Measurements from ENCODE around the gene OR9G1. TPM values are rescaled to one million over a fixed set of nuclear protein-coding genes. Genes with fewer than 3 reads are reported as not detected.
"Not testable (repeated sequence)": the region's sequence is repeated elsewhere in the genome, so short reads cannot be mapped to it uniquely, and the experiment has no call there.

The OR9G1 gene, protein sequence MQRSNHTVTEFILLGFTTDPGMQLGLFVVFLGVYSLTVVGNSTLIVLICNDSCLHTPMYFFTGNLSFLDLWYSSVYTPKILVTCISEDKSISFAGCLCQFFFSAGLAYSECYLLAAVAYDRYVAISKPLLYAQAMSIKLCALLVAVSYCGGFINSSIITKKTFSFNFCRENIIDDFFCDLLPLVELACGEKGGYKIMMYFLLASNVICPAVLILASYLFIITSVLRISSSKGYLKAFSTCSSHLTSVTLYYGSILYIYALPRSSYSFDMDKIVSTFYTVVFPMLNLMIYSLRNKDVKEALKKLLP
- polyA plus RNA-seq (ENCODE audit: insufficient read length in 4 of 4) = not detected

DNA sequence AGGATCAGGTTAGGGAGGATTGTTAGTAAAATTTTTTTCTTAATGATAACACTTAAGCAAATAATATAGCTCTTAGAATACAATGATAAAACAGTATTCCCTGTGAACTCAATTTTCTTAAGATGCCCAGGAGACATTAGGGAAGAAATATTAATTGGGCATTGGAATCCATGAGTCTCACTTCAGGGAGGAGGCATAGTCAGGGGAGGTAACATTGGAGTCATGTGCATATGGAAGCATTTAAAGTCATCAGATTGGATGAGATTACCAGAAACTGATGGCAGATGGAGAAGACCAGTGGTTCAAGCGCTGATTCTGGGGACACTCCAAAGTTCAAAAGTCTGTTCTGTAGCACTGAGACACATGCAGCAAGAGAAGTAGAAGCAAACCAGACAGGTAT, at the start of gene OR9G1:
Gene OR9G1 (plus strand): TSS at position 301 of the 400 bp plus-strand sequence. CDS start 1,293 bp downstream, outside the sequence.
- no peak for DNase-seq (ENCODE audit: low read depth in 4 of 4, low spot score in 3 of 4)

DNA sequence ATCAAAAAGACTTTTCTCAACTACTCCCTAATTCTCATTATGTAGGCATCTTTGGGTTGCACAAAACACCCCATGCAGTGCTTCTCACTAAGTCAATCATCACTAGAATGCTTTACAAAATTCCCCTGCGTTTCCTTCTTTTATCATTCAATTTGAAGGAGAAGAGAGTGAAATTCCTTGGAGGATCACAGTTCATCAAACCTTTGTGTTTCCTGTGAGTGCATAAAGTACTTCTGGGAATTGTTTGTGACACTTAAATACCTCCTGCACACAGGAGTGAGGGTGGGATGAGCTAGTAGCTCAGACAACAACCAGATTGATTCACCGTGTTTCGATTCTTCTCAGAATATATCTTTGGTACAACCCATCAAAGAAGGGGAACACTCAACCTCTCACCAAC, 39.1 kb upstream of the OR9G1 start:
- no peak for DNase-seq (ENCODE audit: low read depth in 4 of 4, low spot score in 3 of 4)

DNA sequence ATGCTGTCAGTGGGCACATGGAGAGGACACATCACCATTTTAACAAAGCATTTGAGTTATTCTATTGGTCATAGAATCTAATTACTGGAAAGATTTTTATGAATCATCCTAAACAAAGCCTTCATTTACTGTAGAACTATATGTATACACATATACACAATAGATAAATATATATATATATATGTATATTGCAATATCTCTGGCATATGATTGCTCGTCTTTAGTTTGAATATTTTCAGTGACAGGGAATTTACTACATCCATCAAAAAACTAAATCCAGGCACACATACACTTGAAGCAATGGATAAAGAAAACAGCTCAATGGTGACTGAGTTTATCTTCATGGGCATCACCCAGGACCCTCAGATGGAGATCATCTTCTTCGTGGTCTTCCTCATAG, 35.5 kb upstream of the OR9G1 start, which contains the start of gene OR5AR1:
Gene OR5AR1 (plus strand): TSS at position 301 of the 400 bp plus-strand sequence. CDS start 0 bp downstream, at position 301.
- no peak for DNase-seq (ENCODE audit: low read depth in 4 of 4, low spot score in 3 of 4)

- no peak for DNase-seq (ENCODE audit: low read depth in 4 of 4, low spot score in 3 of 4)
Measured at GRCh38 chr11:56670984-56671383, 27.9 kb upstream of the OR9G1 start.

DNA sequence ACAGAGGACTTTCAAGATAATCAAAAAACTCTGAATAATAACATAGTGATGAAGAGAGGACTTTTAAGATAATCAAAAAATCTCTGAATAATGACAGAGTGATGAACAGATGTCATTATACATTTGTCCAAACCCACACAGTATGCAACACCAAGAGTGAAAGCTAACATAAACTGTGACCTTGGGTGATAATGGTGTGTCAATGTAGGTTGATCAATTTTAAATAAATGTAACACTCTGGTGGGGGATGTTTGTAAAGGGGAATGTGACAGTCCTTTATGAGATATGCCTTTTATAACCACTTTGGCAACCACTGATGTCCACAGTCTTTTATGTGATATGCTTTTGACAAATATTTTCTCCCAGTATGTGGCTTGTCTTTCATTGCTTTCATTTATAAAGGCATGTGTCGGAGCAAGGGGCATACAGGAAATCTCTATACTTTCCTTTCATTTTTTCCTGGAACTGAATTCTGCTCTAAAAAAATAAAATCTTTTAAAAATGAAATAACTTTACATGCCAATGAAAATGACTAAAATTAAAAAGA, 10.3 kb upstream of the OR9G1 start:
- DNase-seq (ENCODE audit: low read depth in 4 of 4, low spot score in 3 of 4) = no peak

GRCh38 chr11:56691179-56691578, 7.7 kb upstream of the OR9G1 start:
- DNase-seq (ENCODE audit: low read depth in 4 of 4, low spot score in 3 of 4) = not testable (repeated sequence)

- no peak for DNase-seq (ENCODE audit: low read depth in 4 of 4, low spot score in 3 of 4)
Measured at GRCh38 chr11:56693428-56693827, 5.5 kb upstream of the OR9G1 start.

- DNase-seq (ENCODE audit: low read depth in 4 of 4, low spot score in 3 of 4) = no peak
Measured at GRCh38 chr11:56700242-56700913, 1.5 kb downstream of the OR9G1 start.

DNA sequence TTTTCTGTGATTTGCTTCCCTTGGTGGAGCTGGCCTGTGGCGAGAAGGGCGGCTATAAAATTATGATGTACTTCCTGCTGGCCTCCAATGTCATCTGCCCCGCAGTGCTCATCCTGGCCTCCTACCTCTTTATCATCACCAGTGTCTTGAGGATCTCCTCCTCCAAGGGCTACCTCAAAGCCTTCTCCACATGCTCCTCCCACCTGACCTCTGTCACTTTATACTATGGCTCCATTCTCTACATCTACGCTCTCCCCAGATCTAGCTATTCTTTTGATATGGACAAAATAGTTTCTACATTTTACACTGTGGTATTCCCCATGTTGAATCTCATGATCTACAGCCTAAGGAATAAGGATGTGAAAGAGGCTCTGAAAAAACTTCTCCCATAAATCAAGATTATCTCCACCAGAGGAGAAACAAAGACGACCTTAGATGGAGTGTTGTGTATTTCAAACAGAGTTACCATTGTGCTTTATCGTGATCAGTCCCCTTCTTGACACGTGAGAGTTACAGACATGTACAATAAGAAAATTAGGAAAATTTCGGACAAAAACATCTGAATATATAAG, 2.1 kb downstream of the OR9G1 start:
- no peak for DNase-seq (ENCODE audit: low read depth in 4 of 4, low spot score in 3 of 4)

- no peak for DNase-seq (ENCODE audit: low read depth in 4 of 4, low spot score in 3 of 4)
Measured at GRCh38 chr11:56705784-56706396, 7.0 kb downstream of the OR9G1 start.

GRCh38 chr11:56706486-56706885, 7.6 kb downstream of the OR9G1 start:
- no peak for DNase-seq (ENCODE audit: low read depth in 4 of 4, low spot score in 3 of 4)

DNA sequence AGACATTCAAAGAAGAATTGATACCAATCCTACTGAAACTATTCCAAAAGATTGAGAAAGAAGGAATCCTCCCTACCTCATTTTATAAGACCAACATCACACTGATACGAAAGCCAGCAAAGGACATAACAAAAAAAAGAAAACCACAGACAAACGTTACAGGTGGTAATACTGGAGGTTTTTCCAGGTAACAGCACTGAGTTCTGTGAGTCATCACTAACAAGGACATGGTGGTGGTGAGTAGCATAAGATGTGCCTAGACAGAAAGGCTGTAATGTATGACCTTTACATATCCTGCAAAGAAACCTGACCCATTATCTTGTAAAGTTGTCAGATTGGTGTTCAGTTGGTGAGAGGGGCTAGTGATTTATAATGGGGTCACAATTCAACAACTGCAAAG, 15.3 kb downstream of the OR9G1 start:
- no peak for DNase-seq (ENCODE audit: low read depth in 4 of 4, low spot score in 3 of 4)

- DNase-seq (ENCODE audit: low read depth in 4 of 4, low spot score in 3 of 4) = no peak
Measured at GRCh38 chr11:56716379-56716854, 17.5 kb downstream of the OR9G1 start.

GRCh38 chr11:56720513-56720912, 21.6 kb downstream of the OR9G1 start:
- no peak for DNase-seq (ENCODE audit: low read depth in 4 of 4, low spot score in 3 of 4)

DNA sequence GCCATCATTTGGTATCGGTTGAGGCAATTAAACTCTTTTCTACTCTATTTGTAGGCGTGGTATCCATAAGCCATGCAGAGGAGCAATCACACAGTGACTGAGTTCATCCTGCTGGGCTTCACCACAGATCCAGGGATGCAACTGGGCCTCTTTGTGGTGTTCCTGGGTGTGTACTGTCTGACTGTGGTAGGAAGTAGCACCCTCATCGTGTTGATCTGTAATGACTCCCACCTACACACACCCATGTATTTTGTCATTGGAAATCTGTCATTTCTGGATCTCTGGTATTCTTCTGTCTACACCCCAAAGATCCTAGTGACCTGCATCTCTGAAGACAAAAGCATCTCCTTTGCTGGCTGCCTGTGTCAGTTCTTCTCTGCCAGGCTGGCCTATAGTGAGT, 41.2 kb downstream of the OR9G1 start:
- no peak for DNase-seq (ENCODE audit: low read depth in 4 of 4, low spot score in 3 of 4)

- DNase-seq (ENCODE audit: low read depth in 4 of 4, low spot score in 3 of 4) = no peak
Measured at GRCh38 chr11:56740886-56741285, 42.0 kb downstream of the OR9G1 start.

- no peak for DNase-seq (ENCODE audit: low read depth in 4 of 4, low spot score in 3 of 4)
Measured at GRCh38 chr11:56748597-56748996, 49.7 kb downstream of the OR9G1 start, which contains the start of gene OR9G4. Gene OR9G4 (minus strand): TSS chr11:56748697. CDS start chr11:56743766, 4,931 bp downstream.

DNA sequence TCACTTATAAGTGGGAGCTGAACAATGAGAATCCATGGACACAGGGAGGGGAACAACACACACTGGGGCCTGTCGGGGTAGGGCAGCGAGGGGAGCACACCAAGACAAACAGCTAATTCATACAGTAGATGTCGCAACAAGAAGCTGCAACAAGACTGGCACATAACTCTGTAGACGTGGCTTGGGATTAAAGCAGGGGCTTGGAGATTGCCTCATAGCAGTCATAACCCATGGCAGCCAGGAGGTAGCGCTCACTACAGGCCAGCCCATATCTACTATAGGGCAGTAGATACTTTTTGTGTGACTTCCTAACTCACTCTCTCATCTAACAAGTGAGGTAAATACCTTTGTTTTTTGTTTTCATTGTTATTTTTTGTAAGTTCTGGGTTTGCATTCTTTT, 51.3 kb downstream of the OR9G1 start:
- no peak for DNase-seq (ENCODE audit: low read depth in 4 of 4, low spot score in 3 of 4)

DNA sequence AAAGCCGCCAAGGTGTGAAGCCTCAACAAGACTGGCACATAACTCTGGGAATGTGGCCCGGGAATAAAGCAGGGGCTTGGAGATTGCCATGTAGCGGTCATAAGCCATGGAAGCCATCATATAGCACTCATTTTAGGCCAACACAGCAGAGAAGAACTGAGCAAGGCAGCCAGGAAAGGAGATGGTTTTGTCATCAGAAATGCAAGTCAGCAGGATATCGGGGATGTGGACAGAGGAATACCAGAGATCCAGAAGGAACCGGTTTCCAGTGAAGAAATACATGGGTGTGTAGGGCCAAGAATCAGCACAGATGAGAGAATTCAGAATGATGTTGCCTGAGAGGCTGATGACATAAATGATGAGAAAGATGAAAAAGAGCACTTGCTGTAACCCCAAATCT, 52.6 kb downstream of the OR9G1 start:
- no peak for DNase-seq (ENCODE audit: low read depth in 4 of 4, low spot score in 3 of 4)
